CD4-positive, CD25-positive, alpha-beta regulatory T cell (primary cell): ENCODE data around the gene PCDHGB1. TPM values are rescaled to one million over a fixed set of nuclear protein-coding genes. Genes with fewer than 3 reads are reported as not detected.
"Not testable (repeated sequence)": the region's sequence is repeated elsewhere in the genome, so short reads cannot be mapped to it uniquely, and the experiment has no call there.

Source experiments
- ATAC-seq, 2 donors: fragments of 150-1000 bp; cut with Tn5 transposase; one replicate each; pipeline ENCODE4 v1.10.0; 2021; ENCODE audit warnings: low read depth in 2 of 2, moderate number of reproducible peaks in 2 of 2, moderate library complexity in 1 of 2
- DNase-seq, 3 donors: peaks; one replicate each; pipeline versions ENCODE4 v3.0.0 to v3.0.0-alpha.2; 2012 to 2022; ENCODE audit warnings: mixed read lengths in 1 of 3
- H3K27ac ChIP-seq: one replicate; pipeline ENCODE4 v1.7.0; 2013; ENCODE audit warnings: mild to moderate bottlenecking, low read length; ENCODE audit not compliant: insufficient read depth, poor library complexity, severe bottlenecking
- H3K27me3 ChIP-seq: one replicate; pipeline ENCODE4 v1.7.0; 2013; ENCODE audit warnings: low read length; ENCODE audit not compliant: control insufficient read depth, insufficient read depth
- H3K36me3 ChIP-seq: one replicate; pipeline ENCODE4 v1.7.0; 2013; ENCODE audit warnings: mild to moderate bottlenecking, low read length, moderate library complexity; ENCODE audit not compliant: control insufficient read depth, insufficient read depth
- H3K4me1 ChIP-seq: 2 replicates; pipeline ENCODE4 v1.7.0; 2013; ENCODE audit warnings: mild to moderate bottlenecking, low read length; ENCODE audit not compliant: insufficient read depth, control insufficient read depth, poor library complexity, severe bottlenecking
- H3K4me3 ChIP-seq: one replicate; pipeline ENCODE4 v1.7.0; 2013; ENCODE audit warnings: low read depth, mild to moderate bottlenecking, low read length, moderate library complexity
- H3K9me3 ChIP-seq, 2 experiments: 1 replicate in 1 of 2; 2 replicates in 1 of 2; pipeline ENCODE4 v1.7.0; 2013; ENCODE audit warnings: low read length in 2 of 2, mild to moderate bottlenecking in 1 of 2, moderate library complexity in 1 of 2; ENCODE audit not compliant: control insufficient read depth in 2 of 2
- H3K27ac Mint-ChIP-seq, 3 donors: one replicate each; pipeline ENCODE4 v1.8.0; 2020 to 2022; ENCODE audit warnings: mild to moderate bottlenecking in 3 of 3, mixed read lengths in 3 of 3, moderate library complexity in 2 of 3
- H3K27me3 Mint-ChIP-seq: one replicate; pipeline ENCODE4 v1.8.0; 2022; ENCODE audit warnings: mild to moderate bottlenecking, mixed read lengths
- H3K36me3 Mint-ChIP-seq: one replicate; pipeline ENCODE4 v1.8.0; 2020; ENCODE audit warnings: mixed read lengths
- H3K4me1 Mint-ChIP-seq, 4 donors: one replicate each; pipeline ENCODE4 v1.8.0; 2020 to 2022; ENCODE audit warnings: mixed read lengths in 4 of 4, mild to moderate bottlenecking in 1 of 4
- H3K4me3 Mint-ChIP-seq, 4 donors: one replicate each; pipeline ENCODE4 v1.8.0; 2020 to 2022; ENCODE audit warnings: mild to moderate bottlenecking in 4 of 4, mixed read lengths in 4 of 4, moderate library complexity in 3 of 4
- H3K9me3 Mint-ChIP-seq, 7 donors: one replicate each; pipeline ENCODE4 v1.8.0; 2020 to 2022; ENCODE audit warnings: mixed read lengths in 7 of 7, mild to moderate bottlenecking in 3 of 7, moderate library complexity in 2 of 7
- polyA plus RNA-seq, 4 donors: library from polyadenylated mRNA; unstranded; fragments of 300-500 nt; fragmentation: Illumina TruSeq; gene quantifications; one replicate each; pipeline ENCODE4 v1.2.3, GENCODE V29; 2021
- total RNA-seq: library from RNA; stranded (reverse); gene quantifications from one replicate; pipeline ENCODE4 v1.2.3, GENCODE V29; 2022

PCDHGB1 gene
- total and polyA plus RNA-seq, 5 donors from 2014 or later: not detected

DNA sequence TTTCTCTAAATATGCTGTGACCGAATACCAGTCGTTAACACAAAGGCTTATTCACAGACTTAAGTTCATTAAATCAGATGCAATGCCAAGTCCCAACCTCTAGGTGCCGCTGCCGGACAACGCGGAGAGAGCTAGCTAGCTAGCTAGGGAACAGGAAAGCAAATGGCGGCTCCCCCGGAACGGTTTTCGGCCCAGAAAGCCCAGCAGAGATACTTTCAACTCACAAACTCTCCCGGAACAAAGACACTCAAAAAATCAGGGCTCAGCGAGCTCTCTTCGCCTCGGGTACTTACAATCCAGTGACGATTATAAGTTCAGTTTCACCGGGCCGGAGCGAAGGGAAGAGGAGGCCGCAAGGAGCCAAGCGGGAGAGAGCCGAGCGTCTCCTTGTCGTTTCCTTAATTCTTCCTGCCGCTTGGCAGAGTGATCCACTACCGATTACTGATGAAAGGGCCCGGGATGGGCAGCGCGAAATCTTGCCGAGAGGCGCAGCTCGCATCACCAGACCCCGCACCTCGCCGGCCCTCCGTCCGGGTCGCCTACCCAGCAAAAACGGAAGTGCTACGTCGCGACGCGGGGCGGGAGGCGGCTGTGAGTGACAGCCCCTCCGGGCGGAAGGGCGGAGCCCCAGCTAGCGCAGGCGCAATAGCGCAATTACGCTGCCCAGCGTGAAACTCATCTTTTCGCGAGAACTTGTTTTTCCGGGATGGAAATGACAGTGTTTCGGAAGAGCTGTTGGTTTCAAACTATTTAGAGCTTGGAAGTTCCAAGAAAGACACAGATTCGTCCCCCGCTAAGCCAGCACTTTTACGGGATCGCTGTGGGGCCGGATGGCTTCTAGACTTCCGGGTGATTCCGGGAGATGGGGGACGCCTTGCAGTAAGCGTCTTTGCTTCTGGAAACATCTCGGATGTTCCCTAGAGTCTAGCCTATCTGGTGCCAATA lies 29.4 kb upstream of the PCDHGB1 start, which contains the start of gene TAF7:
Gene TAF7 (minus strand): TSS at position 560 of the 945 bp plus-strand sequence. CDS start 740 bp downstream, outside the sequence.
- peak; percentile 87 to 88 for ATAC-seq
- Histone ChIP-seq H3K9me3 (peaks cover 53 to 67% of the 10 kb centered on the region in 2 experiments), H3K4me1 (peaks cover 5% of the 10 kb centered on the region), H3K4me3 (peak within 1 kb of the TSS; percentile 93), H3K27me3 (no peaks in the 10 kb centered on the region), H3K27ac (peak within 1 kb of the TSS; percentile 97), H3K36me3 (peaks cover 14% of the 10 kb centered on the region)
- peak within 1 kb of the TSS; percentile 93 to 100 (median 95) for H3K4me3 Mint-ChIP-seq
- peaks cover 3 to 72% (median 34%) of the 10 kb centered on the region in 7 donors for H3K9me3 Mint-ChIP-seq
- H3K36me3 Mint-ChIP-seq: peaks cover 27% of the 10 kb centered on the region
- peaks cover 12% of the 10 kb centered on the region for H3K27me3 Mint-ChIP-seq
- H3K4me1 Mint-ChIP-seq: peaks cover 12 to 36% (median 25%) of the 10 kb centered on the region in 4 donors
- H3K27ac Mint-ChIP-seq: peak within 1 kb of the TSS; percentile 99
- peak; percentile 84 to 94 (median 93) for DNase-seq

DNA sequence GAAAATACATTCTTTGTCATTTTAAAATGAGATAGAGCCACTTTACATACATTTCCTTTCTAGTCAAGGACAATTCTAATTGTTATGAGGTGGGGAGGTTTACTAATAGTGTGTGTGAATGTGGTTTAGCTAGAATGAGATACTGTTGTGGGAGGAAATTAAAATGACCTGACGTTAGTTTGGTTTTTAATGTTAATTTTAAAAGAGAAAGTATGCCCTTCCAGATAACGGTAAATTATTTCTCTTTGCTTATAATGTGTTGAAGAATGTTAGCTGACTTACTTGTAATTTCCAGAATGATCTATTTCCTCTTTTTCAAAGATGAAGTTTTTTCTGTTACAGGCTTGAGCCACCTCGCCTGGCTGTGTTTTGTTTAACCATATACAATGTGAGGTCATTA lies 27.6 kb upstream of the PCDHGB1 start:
- H3K4me3 ChIP-seq: peak overlapping the region; percentile 7
- H3K4me1 ChIP-seq: peaks cover 5% of the 10 kb centered on the region
- H3K36me3 ChIP-seq: peaks cover 11% of the 10 kb centered on the region
- no peak for ATAC-seq
- peaks cover 24% of the 10 kb centered on the region for H3K36me3 Mint-ChIP-seq
- peaks cover 4% of the 10 kb centered on the region for H3K27me3 ChIP-seq
- peaks cover 3 to 67% (median 34%) of the 10 kb centered on the region in 7 donors for H3K9me3 Mint-ChIP-seq
- H3K27me3 Mint-ChIP-seq: peaks cover 21% of the 10 kb centered on the region
- no peak overlapping the region for H3K27ac Mint-ChIP-seq
- peaks cover 47 to 50% of the 10 kb centered on the region in 2 experiments for H3K9me3 ChIP-seq
- no peak for DNase-seq
- H3K27ac ChIP-seq: no peak overlapping the region
- peak overlapping the region in 3 of 4 donors; percentile 13 to 93 (median 53) for H3K4me3 Mint-ChIP-seq
- peaks cover 13 to 45% (median 26%) of the 10 kb centered on the region in 4 donors for H3K4me1 Mint-ChIP-seq

DNA sequence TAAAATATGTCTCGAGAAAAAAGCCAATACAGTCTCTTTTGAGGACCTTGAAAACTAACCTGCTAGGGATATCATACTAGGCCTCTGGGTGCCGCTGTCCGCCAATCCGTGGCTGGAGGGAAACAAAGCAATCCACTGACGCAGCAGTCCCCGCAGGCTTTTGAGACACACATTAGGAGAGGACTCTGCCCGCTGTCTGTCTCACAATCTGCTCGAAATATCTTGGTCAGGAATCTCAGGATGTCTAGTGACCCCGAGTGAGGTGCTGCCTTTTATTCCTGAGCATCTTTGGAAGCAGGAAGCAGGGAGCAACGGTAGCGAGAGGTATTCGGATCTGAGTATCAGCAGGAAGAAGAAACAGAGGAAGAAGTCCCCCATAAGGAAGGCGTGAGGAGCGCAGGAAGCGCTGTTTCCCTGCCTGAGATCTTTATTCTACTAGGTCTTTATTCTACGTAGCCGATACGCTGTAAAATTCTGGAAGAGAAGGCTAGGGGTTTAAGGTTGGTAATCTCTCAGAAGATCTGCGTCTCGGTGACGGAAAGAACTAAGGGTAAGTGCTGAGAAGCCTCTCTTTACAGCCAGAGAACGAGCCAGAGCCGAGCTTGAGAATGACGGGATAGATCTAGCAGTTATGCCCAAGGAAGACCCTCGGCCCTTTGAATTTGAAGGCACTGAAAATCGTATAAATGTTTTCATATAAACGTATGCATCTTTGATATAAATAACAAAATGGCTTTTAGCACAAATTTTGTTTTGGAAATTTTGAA lies 23.6 kb upstream of the PCDHGB1 start:
- H3K4me3 ChIP-seq: peak overlapping the region; percentile 82
- peaks cover 9% of the 10 kb centered on the region for H3K27me3 ChIP-seq
- H3K9me3 Mint-ChIP-seq: peaks cover 0 to 64% (median 14%) of the 10 kb centered on the region in 7 donors
- H3K27ac Mint-ChIP-seq: peak overlapping the region; percentile 80 to 94 (median 92)
- H3K36me3 ChIP-seq: no peaks in the 10 kb centered on the region
- H3K4me3 Mint-ChIP-seq: peak overlapping the region; percentile 80 to 94 (median 92)
- peaks cover under 1% of the 10 kb centered on the region for H3K4me1 ChIP-seq
- peaks cover 38 to 39% of the 10 kb centered on the region in 2 experiments for H3K9me3 ChIP-seq
- peak overlapping the region; percentile 45 for H3K27ac ChIP-seq
- H3K27me3 Mint-ChIP-seq: peaks cover 29% of the 10 kb centered on the region
- peaks cover 3% of the 10 kb centered on the region for H3K36me3 Mint-ChIP-seq
- peak; percentile 51 to 69 (median 67) for DNase-seq
- H3K4me1 Mint-ChIP-seq: peaks cover 4 to 15% (median 7%) of the 10 kb centered on the region in 4 donors
- peak; percentile 88 for ATAC-seq

DNA sequence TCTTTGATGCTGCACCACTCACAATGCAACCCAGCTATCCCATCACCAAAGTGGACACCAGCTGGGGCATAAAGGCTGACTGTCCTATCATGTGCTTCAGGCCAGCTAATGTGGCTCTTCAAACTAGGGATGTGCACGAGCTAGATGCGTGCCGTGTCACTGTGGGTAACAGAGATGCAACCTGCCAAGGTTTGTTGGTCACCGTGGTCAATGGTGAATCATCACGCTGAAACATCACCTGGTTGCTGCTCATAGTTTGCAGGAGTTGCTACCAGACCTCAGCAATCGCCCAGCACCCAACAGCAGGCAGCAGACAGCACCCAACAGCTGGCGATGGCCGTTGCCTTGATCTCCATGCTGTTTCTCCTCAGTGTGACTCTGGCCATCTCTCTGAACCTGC lies 21.7 kb upstream of the PCDHGB1 start:
- Histone ChIP-seq H3K4me1 (no peaks in the 10 kb centered on the region), H3K27me3 (peaks cover 12% of the 10 kb centered on the region), H3K9me3 (peaks cover 31 to 39% of the 10 kb centered on the region in 2 experiments), H3K36me3 (no peaks in the 10 kb centered on the region), H3K4me3 (no peak overlapping the region), H3K27ac (no peak overlapping the region)
- H3K27ac Mint-ChIP-seq: no peak overlapping the region
- ATAC-seq (no peak), DNase-seq (no peak)
- H3K4me3 Mint-ChIP-seq: no peak overlapping the region
- peaks cover 5% of the 10 kb centered on the region for H3K36me3 Mint-ChIP-seq
- peaks cover 38% of the 10 kb centered on the region for H3K27me3 Mint-ChIP-seq
- peaks cover 0 to 62% (median 7%) of the 10 kb centered on the region in 7 donors for H3K9me3 Mint-ChIP-seq
- peaks cover 0 to 11% (median 7%) of the 10 kb centered on the region in 4 donors for H3K4me1 Mint-ChIP-seq

DNA sequence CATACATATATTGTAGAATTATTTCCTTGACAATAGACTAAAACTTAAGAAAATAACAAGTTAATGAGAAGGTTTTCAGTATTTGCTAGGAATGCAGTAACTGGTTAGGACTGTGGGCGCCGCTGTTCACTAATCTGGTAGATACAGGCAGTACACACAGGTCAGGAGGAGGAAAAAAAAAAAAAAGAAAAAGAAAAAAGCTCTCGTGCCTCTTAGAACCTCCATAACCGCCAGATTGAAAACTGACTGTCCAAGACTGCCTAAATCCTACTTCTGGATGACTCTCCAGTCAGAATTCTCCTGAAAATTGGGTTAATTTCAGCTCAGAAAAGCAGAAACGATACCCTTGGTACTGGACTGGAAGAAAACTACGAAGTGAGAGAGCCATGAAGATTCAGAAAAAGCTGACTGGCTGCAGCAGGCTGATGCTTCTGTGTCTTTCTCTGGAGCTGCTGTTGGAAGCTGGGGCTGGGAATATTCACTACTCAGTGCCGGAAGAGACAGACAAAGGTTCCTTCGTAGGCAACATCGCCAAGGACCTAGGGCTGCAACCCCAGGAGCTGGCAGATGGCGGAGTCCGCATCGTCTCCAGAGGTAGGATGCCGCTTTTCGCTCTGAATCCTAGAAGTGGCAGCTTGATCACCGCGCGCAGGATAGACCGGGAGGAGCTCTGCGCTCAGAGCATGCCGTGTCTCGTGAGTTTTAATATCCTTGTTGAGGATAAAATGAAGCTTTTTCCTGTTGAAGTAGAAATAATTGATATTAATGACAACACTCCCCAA lies 19.4 kb upstream of the PCDHGB1 start, which contains the start of gene PCDHGA1:
Gene PCDHGA1 (plus strand): TSS at position 216 of the 782 bp plus-strand sequence.
- Mint-ChIP-seq H3K27ac (no peak within 1 kb of the TSS), H3K4me1 (peaks cover 0 to 11% (median 7%) of the 10 kb centered on the region in 4 donors), H3K27me3 (peaks cover 55% of the 10 kb centered on the region), H3K9me3 (peaks cover 0 to 70% (median 19%) of the 10 kb centered on the region in 7 donors), H3K36me3 (peaks cover 5% of the 10 kb centered on the region), H3K4me3 (no peak within 1 kb of the TSS)
- Histone ChIP-seq H3K36me3 (no peaks in the 10 kb centered on the region), H3K27me3 (peaks cover 15% of the 10 kb centered on the region), H3K27ac (no peak within 1 kb of the TSS), H3K4me3 (no peak within 1 kb of the TSS), H3K9me3 (peaks cover 45 to 57% of the 10 kb centered on the region in 2 experiments), H3K4me1 (no peaks in the 10 kb centered on the region)
- DNase-seq (peak in 1 of 3 donors; percentile 32), ATAC-seq (no peak)

DNA sequence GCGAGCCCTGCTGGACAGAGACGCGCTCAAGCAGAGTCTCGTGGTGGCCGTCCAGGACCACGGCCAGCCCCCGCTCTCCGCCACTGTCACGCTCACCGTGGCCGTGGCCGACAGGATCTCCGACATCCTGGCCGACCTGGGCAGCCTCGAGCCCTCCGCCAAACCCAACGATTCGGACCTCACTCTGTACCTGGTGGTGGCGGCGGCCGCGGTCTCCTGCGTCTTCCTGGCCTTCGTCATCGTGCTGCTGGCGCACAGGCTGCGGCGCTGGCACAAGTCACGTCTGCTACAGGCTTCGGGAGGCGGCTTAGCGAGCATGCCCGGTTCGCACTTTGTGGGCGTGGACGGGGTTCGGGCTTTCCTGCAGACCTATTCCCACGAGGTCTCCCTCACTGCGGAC lies 17.3 kb upstream of the PCDHGB1 start:
- Histone ChIP-seq H3K9me3 (peaks cover 57 to 59% of the 10 kb centered on the region in 2 experiments), H3K27me3 (peaks cover 17% of the 10 kb centered on the region)
- H3K27me3 Mint-ChIP-seq: peaks cover 60% of the 10 kb centered on the region

More for the DNA sequence above, 17.3 kb upstream of the PCDHGB1 start:
- H3K9me3 Mint-ChIP-seq: peaks cover 4 to 76% (median 23%) of the 10 kb centered on the region in 7 donors
- not testable (repeated sequence) for H3K27ac ChIP-seq, H3K4me1 ChIP-seq, ATAC-seq, DNase-seq, H3K4me3 Mint-ChIP-seq, H3K36me3 ChIP-seq, H3K4me1 Mint-ChIP-seq, H3K36me3 Mint-ChIP-seq, H3K27ac Mint-ChIP-seq, H3K4me3 ChIP-seq
